K562 (cell line): ENCODE results near the gene CNFN. TPM values are rescaled to one million over a fixed set of nuclear protein-coding genes. Genes with fewer than 3 reads are reported as not detected.
A peak's percentile ranks its signal among the peaks of the same experiment; 100 is the strongest.

Experiments used
- ARNT ChIP-seq, 2 experiments: fragments of 450-650 bp; IDR thresholded peaks; 2 replicates each; pipeline ENCODE4 v1.6.1; 2016; ENCODE audit warnings: mild to moderate bottlenecking in 1 of 2
- ATF7 ChIP-seq: fragments of 450-650 bp; IDR thresholded peaks from 2 replicates; pipeline ENCODE4 v1.7.1; 2014; ENCODE audit warnings: mild to moderate bottlenecking, moderate library complexity
- EHMT2 ChIP-seq: fragments of 450-650 bp; IDR thresholded peaks from 2 replicates; pipeline ENCODE4 v1.6.1; 2018; ENCODE audit warnings: antibody characterized with exemption
- FOXJ2 ChIP-seq: fragments of 200-800 bp; sonication (Bioruptor generic); IDR thresholded peaks from 2 replicates; pipeline ENCODE4 v1.6.1; 2016; ENCODE audit warnings: missing genetic modification characterization, missing compliant biosample characterization
- HNRNPUL1 ChIP-seq: fragments of 200-400 bp; formaldehyde crosslinking; IDR thresholded peaks from 2 replicates; pipeline ENCODE4 v1.6.1; 2017; ENCODE audit warnings: low read length
- MTA1 ChIP-seq: fragments of 450-650 bp; IDR thresholded peaks from 2 replicates; pipeline ENCODE4 v1.6.1; 2017; ENCODE audit warnings: borderline replicate concordance
- NFYB ChIP-seq: IDR thresholded peaks from 2 replicates; pipeline ENCODE4 v1.6.1; 2011; ENCODE audit warnings: mild to moderate bottlenecking, moderate library complexity; ENCODE audit not compliant: insufficient read length; ENCODE audit errors: extremely low read depth
- SP1 ChIP-seq: sonication (generic); formaldehyde crosslinking; IDR thresholded peaks from 2 replicates; pipeline ENCODE4 v1.8.1; 2022; ENCODE audit warnings: mild to moderate bottlenecking, missing genetic modification reagents
- ZBTB7A ChIP-seq: IDR thresholded peaks from 2 replicates; pipeline ENCODE4 v1.6.1; 2011; ENCODE audit warnings: low read depth, mild to moderate bottlenecking, low read length, moderate library complexity, borderline replicate concordance; ENCODE audit not compliant: control insufficient read depth
- ZNF75A ChIP-seq: fragments of 450-650 bp; formaldehyde crosslinking; IDR thresholded peaks from 2 replicates; pipeline ENCODE4 v1.4.0; 2020; ENCODE audit warnings: mild to moderate bottlenecking
- polyA plus RNA-seq, 8 experiments: library from polyadenylated mRNA; depleted of rRNA in 4 of 8; stranded (reverse) in 5 of 8; unstranded in 3 of 8; fragments of >200 nt; fragmentation: Nextera tagmentation in 2 of 8; fragmentation: Illumina TruSeq in 1 of 8; extraction: Ambion mirVana in 2 of 8; extraction: Trizol in 1 of 8; gene quantifications; 2 replicates each; pipeline versions ENCODE4 v1.2.1 to v1.2.3, GENCODE V29; 2011 to 2014; ENCODE audit warnings: inconsistent platforms in 1 of 8, missing spikeins in 1 of 8
- total RNA-seq, 7 experiments: library from RNA; depleted of rRNA in 6 of 7; stranded (reverse); fragments of >200 nt in 6 of 7; fragmentation: Illumina TruSeq in 2 of 7; extraction: Trizol in 2 of 7; gene quantifications; 2 replicates each; pipeline versions ENCODE4 v1.2.1 to v1.2.3, GENCODE V29; 2011 to 2021; ENCODE audit warnings: low replicate concordance in 1 of 7
- TF ChIP-seq, protein P1 (sequence below): fragments of 450-650 bp; IDR thresholded peaks from 2 replicates; pipeline ENCODE4 v1.6.1; 2017; ENCODE audit warnings: mild to moderate bottlenecking, moderate library complexity
- TF ChIP-seq, protein P2 (sequence below): fragments of 450-650 bp; IDR thresholded peaks from one replicate; pipeline ENCODE4 v1.6.1; 2018; ENCODE audit warnings: mild to moderate bottlenecking, moderate library complexity; ENCODE audit not compliant: partially characterized antibody
- TF ChIP-seq, protein P3 (sequence below): fragments of 450-650 bp; formaldehyde crosslinking; IDR thresholded peaks from 2 replicates; pipeline ENCODE4 v1.4.0; 2020; ENCODE audit warnings: mild to moderate bottlenecking, moderate library complexity
- TF ChIP-seq, protein P4 (sequence below): sonication (generic); formaldehyde crosslinking; IDR thresholded peaks from 2 replicates; pipeline ENCODE4 v1.8.0; 2022; ENCODE audit warnings: mild to moderate bottlenecking, missing genetic modification reagents
- TF ChIP-seq, protein P5 (sequence below): sonication (generic); formaldehyde crosslinking; IDR thresholded peaks from 2 replicates; pipeline ENCODE4 v1.8.0; 2023; ENCODE audit warnings: mild to moderate bottlenecking, missing genetic modification reagents
- TF ChIP-seq, protein P6 (sequence below): fragments of 250-450 bp; sonication (Bioruptor Pico); IDR thresholded peaks from 2 replicates; pipeline ENCODE4 v1.5.0; 2021; ENCODE audit warnings: mild to moderate bottlenecking, moderate library complexity
- TF ChIP-seq, protein P7 (sequence below): fragments of 250-450 bp; sonication (Bioruptor Pico); IDR thresholded peaks from 2 replicates; pipeline ENCODE4 v1.8.0; 2021; ENCODE audit warnings: moderate library complexity, mild to moderate bottlenecking, inconsistent platforms

The CNFN gene
- total and polyA plus RNA-seq, 9 of the 15 experiments (the other 6 are each of a cell fraction or from before 2014, with no cell fraction given): 0.18 to 0.52 (median 0.27) TPM; not detected in 5

DNA sequence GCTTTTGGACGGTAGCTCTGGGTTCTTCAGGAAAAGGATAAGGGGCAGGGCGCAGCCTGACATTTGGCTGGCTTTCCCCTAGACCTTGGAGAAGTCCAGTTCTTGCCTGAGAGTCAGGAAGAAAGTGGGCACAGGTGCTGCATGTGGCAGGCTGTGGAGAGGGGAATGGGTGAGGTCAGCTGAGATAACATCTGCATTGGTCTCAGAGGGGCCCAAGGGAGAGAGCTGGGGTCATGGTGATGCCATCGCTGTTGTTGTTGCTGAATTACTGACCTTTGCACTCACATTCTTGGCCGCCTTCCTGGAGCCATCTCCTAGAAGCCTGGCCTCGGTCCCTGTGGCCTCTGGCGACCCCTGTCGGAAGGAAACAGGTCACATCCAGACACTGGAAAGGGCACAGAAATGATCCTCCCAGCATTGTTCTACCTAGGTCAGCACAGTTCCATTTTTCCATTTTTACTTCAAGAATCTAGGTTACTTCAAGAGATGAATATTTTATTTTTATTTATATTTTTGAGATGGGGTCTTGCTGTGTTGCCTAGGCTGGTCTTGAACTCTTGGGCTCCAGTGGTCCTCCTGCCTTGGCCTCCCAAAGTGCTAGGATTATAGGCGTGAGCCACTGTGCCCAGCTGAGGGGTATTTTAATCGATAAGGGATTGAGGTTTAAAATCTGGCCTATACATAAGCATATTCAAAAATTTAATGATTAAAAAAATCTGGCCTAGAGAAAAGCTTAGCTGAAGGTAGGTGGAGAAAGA is 43.6 kb upstream of the CNFN start (continued):
- TF ChIP-seq, protein P1, sequence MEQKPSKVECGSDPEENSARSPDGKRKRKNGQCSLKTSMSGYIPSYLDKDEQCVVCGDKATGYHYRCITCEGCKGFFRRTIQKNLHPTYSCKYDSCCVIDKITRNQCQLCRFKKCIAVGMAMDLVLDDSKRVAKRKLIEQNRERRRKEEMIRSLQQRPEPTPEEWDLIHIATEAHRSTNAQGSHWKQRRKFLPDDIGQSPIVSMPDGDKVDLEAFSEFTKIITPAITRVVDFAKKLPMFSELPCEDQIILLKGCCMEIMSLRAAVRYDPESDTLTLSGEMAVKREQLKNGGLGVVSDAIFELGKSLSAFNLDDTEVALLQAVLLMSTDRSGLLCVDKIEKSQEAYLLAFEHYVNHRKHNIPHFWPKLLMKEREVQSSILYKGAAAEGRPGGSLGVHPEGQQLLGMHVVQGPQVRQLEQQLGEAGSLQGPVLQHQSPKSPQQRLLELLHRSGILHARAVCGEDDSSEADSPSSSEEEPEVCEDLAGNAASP: no peak
- TF ChIP-seq, protein P2, sequence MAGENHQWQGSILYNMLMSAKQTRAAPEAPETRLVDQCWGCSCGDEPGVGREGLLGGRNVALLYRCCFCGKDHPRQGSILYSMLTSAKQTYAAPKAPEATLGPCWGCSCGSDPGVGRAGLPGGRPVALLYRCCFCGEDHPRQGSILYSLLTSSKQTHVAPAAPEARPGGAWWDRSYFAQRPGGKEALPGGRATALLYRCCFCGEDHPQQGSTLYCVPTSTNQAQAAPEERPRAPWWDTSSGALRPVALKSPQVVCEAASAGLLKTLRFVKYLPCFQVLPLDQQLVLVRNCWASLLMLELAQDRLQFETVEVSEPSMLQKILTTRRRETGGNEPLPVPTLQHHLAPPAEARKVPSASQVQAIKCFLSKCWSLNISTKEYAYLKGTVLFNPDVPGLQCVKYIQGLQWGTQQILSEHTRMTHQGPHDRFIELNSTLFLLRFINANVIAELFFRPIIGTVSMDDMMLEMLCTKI: no peak
- TF ChIP-seq, protein P3, sequence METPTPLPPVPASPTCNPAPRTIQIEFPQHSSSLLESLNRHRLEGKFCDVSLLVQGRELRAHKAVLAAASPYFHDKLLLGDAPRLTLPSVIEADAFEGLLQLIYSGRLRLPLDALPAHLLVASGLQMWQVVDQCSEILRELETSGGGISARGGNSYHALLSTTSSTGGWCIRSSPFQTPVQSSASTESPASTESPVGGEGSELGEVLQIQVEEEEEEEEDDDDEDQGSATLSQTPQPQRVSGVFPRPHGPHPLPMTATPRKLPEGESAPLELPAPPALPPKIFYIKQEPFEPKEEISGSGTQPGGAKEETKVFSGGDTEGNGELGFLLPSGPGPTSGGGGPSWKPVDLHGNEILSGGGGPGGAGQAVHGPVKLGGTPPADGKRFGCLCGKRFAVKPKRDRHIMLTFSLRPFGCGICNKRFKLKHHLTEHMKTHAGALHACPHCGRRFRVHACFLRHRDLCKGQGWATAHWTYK (CRISPR knock-in tag): no peak
- no peak for TF ChIP-seq ZBTB7A
- TF ChIP-seq FOXJ2: peak; percentile 53; the same call in 1 of the 2 replicates
- TF ChIP-seq ZNF75A (CRISPR knock-in tag): no peak
- TF ChIP-seq, protein P4, sequence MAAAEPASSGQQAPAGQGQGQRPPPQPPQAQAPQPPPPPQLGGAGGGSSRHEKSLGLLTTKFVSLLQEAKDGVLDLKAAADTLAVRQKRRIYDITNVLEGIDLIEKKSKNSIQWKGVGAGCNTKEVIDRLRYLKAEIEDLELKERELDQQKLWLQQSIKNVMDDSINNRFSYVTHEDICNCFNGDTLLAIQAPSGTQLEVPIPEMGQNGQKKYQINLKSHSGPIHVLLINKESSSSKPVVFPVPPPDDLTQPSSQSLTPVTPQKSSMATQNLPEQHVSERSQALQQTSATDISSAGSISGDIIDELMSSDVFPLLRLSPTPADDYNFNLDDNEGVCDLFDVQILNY (CRISPR knock-in tag): no peak
- TF ChIP-seq, protein P5, sequence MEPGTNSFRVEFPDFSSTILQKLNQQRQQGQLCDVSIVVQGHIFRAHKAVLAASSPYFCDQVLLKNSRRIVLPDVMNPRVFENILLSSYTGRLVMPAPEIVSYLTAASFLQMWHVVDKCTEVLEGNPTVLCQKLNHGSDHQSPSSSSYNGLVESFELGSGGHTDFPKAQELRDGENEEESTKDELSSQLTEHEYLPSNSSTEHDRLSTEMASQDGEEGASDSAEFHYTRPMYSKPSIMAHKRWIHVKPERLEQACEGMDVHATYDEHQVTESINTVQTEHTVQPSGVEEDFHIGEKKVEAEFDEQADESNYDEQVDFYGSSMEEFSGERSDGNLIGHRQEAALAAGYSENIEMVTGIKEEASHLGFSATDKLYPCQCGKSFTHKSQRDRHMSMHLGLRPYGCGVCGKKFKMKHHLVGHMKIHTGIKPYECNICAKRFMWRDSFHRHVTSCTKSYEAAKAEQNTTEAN (CRISPR knock-in tag): no peak
- peak; percentile 61 for TF ChIP-seq ATF7
- no peak for TF ChIP-seq NFYB
- TF ChIP-seq, protein P6, sequence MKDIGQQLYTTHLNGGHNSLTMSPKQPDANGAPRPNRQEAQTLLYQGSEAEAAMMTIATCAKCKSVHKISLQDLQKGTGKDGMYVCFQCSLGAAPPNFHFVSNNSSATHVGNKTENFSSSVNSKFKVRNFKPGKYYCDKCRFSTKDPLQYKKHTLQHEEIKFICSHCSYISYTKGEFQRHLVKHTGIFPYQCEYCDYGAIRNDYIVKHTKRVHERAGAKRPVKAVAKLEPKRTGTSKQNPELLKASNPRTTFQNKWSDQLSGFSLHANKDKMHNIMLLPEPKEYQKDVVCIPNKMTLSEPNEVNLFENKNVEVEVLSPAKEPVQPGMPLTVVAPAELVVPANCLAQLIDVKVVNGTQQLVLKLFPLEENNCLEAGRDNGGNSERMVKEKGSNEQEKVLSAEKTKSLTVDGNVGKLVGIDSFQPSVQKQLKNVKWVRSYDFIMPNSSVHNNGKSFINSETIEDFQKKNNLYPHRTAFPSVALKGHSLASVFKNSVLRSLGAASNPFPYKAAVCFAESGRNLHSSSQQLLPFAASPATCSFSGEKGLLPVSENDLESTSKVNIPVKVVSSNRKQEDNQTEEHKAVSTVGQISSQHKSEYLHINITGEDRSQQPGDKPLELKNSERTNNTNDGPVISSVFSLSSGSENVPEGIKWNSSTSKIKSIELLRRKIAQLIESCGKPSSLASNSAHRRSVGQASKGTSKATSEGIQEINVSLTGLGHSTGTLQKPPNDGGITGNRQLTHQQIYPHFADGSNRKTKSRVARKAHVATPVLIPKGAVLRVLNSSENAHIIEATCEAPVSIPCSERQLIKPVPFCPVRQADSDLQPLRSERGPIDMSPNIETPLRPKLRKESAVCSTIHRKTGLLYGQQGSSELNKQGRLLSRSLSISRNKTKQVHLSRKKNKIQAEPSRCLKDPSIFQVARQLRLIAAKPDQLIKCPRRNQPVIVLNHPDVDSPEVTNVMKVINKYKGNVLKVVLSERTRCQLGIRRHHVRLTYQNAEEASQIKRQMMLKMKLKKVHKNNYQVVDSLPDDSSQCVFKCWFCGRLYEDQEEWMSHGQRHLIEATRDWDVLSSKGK (CRISPR knock-in tag): no peak
- no peak for TF ChIP-seq HNRNPUL1
- no peak for TF ChIP-seq MTA1
- no peak for TF ChIP-seq ARNT (IDR thresholded peaks at IDR 0.05)
- TF ChIP-seq SP1: no peak
- TF ChIP-seq EHMT2: 0 out of 2 replicates have a peak, but pooled peaks have one; percentile 29
- TF ChIP-seq, protein P7, sequence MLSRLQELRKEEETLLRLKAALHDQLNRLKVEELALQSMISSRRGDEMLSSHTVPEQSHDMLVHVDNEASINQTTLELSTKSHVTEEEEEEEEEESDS (CRISPR knock-in tag): no peak
